HEK293 (cell line): ENCODE data around the gene NUP153.

ENCODE experiments used
- CTCF ChIA-PET: fragments of 350-600 bp; formaldehyde crosslinking; extraction: SDS; loops from one replicate; lab custom pipeline; 2021; ENCODE audit warnings: antibody characterized with exemption; lab: Yijun Ruan, JAX
- POLR2A ChIA-PET: fragments of 300-600 bp; formaldehyde crosslinking; extraction: SDS; loops from one replicate; lab custom pipeline; 2020; ENCODE audit warnings: antibody characterized with exemption, inconsistent platforms; lab: Yijun Ruan, JAX
- H3K27ac ChIP-seq: fragments of 200-500 bp; sonication (Bioruptor generic); 2 replicates; pipeline ENCODE4 v1.5.1; 2014; ENCODE audit warnings: low read depth, low read length, control low read depth, inconsistent platforms; ENCODE audit errors: extremely low read depth
- H3K36me3 ChIP-seq, 2 experiments: fragments of 200-500 bp in 1 of 2; sonication (Bioruptor generic) in 1 of 2; 1 replicate in 1 of 2; 2 replicates in 1 of 2; pipeline ENCODE4 v1.5.1; 2014 to 2017; ENCODE audit warnings: inconsistent platforms in 2 of 2, low read length in 2 of 2; ENCODE audit not compliant: control insufficient read depth in 2 of 2, insufficient read depth in 1 of 2
- H3K4me1 ChIP-seq: fragments of 200-500 bp; sonication (Bioruptor generic); 2 replicates; pipeline ENCODE4 v1.5.1; 2014; ENCODE audit warnings: mild to moderate bottlenecking, low read length, inconsistent platforms; ENCODE audit not compliant: control insufficient read depth, insufficient read depth
- H3K4me3 ChIP-seq: 2 replicates; pipeline ENCODE4 v1.5.1; 2011; ENCODE audit warnings: low read depth, mild to moderate bottlenecking, control low read depth, low read length, moderate library complexity
- H3K9me3 ChIP-seq: fragments of 200-500 bp; sonication (Bioruptor generic); 2 replicates; pipeline ENCODE4 v1.5.1; 2014; ENCODE audit warnings: low read depth, low read length, inconsistent platforms; ENCODE audit not compliant: control insufficient read depth, insufficient read depth
- GFI1B ChIP-seq: fragments of 450-650 bp; formaldehyde crosslinking; IDR thresholded peaks from 2 replicates; pipeline ENCODE4 v1.5.1; 2016; ENCODE audit warnings: missing biosample characterization, missing genetic modification characterization
- GLI4 ChIP-seq: fragments of 450-650 bp; formaldehyde crosslinking; IDR thresholded peaks from 2 replicates; pipeline ENCODE4 v1.5.1; 2016; ENCODE audit warnings: missing biosample characterization, missing genetic modification characterization
- TRIM28 ChIP-seq: IDR thresholded peaks from 2 replicates; pipeline ENCODE4 v1.6.1; 2011; ENCODE audit warnings: low read length, control low read depth, borderline replicate concordance
- ZBTB44 ChIP-seq: fragments of 450-650 bp; IDR thresholded peaks from 2 replicates; pipeline ENCODE4 v1.5.1; 2018; ENCODE audit warnings: missing biosample characterization, mild to moderate bottlenecking, missing genetic modification characterization
- ZBTB8A ChIP-seq: fragments of 450-650 bp; formaldehyde crosslinking; IDR thresholded peaks from 2 replicates; pipeline ENCODE4 v1.5.1; 2016; ENCODE audit warnings: missing biosample characterization, missing genetic modification characterization
- ZNF121 ChIP-seq: fragments of 450-650 bp; formaldehyde crosslinking; IDR thresholded peaks from 2 replicates; pipeline ENCODE4 v1.5.1; 2016; ENCODE audit warnings: missing biosample characterization, missing genetic modification characterization
- ZNF157 ChIP-seq: fragments of 450-650 bp; formaldehyde crosslinking; IDR thresholded peaks from 2 replicates; pipeline ENCODE4 v1.5.1; 2016; ENCODE audit warnings: missing biosample characterization, missing genetic modification characterization
- ZNF169 ChIP-seq: fragments of 450-650 bp; formaldehyde crosslinking; IDR thresholded peaks from 2 replicates; pipeline ENCODE4 v1.5.1; 2016; ENCODE audit warnings: missing biosample characterization, missing genetic modification characterization
- ZNF174 ChIP-seq: fragments of 450-650 bp; formaldehyde crosslinking; IDR thresholded peaks from 2 replicates; pipeline ENCODE4 v1.5.0; 2017; ENCODE audit warnings: missing biosample characterization, mild to moderate bottlenecking, missing genetic modification characterization
- ZNF248 ChIP-seq: fragments of 450-650 bp; formaldehyde crosslinking; IDR thresholded peaks from 2 replicates; pipeline ENCODE4 v1.5.1; 2017; ENCODE audit warnings: missing biosample characterization, missing genetic modification characterization
- ZNF280C ChIP-seq: fragments of 450-650 bp; formaldehyde crosslinking; IDR thresholded peaks from 2 replicates; pipeline ENCODE4 v1.5.1; 2016; ENCODE audit warnings: missing biosample characterization, missing genetic modification characterization
- ZNF302 ChIP-seq: fragments of 450-650 bp; formaldehyde crosslinking; IDR thresholded peaks from 2 replicates; pipeline ENCODE4 v1.5.1; 2016; ENCODE audit warnings: missing biosample characterization, missing genetic modification characterization, low read depth
- ZNF449 ChIP-seq: fragments of 450-650 bp; formaldehyde crosslinking; IDR thresholded peaks from 2 replicates; pipeline ENCODE4 v1.5.1; 2017; ENCODE audit warnings: missing biosample characterization, mild to moderate bottlenecking, missing genetic modification characterization, moderate library complexity
- ZNF548 ChIP-seq: fragments of 450-650 bp; formaldehyde crosslinking; IDR thresholded peaks from 2 replicates; pipeline ENCODE4 v1.5.1; 2016; ENCODE audit warnings: missing biosample characterization, missing genetic modification characterization
- ZNF560 ChIP-seq: fragments of 450-650 bp; formaldehyde crosslinking; IDR thresholded peaks from 2 replicates; pipeline ENCODE4 v1.5.1; 2017; ENCODE audit warnings: missing biosample characterization, missing genetic modification characterization, borderline replicate concordance
- ZNF645 ChIP-seq: fragments of 450-650 bp; formaldehyde crosslinking; IDR thresholded peaks from 2 replicates; pipeline ENCODE4; 2016; ENCODE audit warnings: missing biosample characterization, missing genetic modification characterization
- ZNF701 ChIP-seq: fragments of 450-650 bp; formaldehyde crosslinking; IDR thresholded peaks from 2 replicates; pipeline ENCODE4 v1.5.1; 2016; ENCODE audit warnings: missing biosample characterization, missing genetic modification characterization

NUP153 gene

GRCh38 chr6:17650656-17651309, 55.9 kb downstream of the NUP153 start:
- Histone ChIP-seq H3K4me3 (no peak overlapping the region), H3K4me1 (no peaks in the 10 kb centered on the region), H3K27ac (no peak overlapping the region), H3K36me3 (peaks cover 81 to 84% of the 10 kb centered on the region in 2 experiments), H3K9me3 (no peaks in the 10 kb centered on the region)
- POLR2A ChIA-PET, result interaction anchor here (0.5 to 0.6 kb wide), 2 partner anchors 54 to 856 kb away, joined by 3 to 5 read pairs; no protein-coding TSS in a partner anchor
- TF ChIP-seq ZNF174, result no peak
- no peak for TF ChIP-seq GFI1B
- TF ChIP-seq ZNF121 (tag by site-specific recombination), result 0 out of 2 replicates have a peak, but pooled peaks have one; percentile 50
- no peak for TF ChIP-seq ZNF449 (tag by site-specific recombination)
- CTCF ChIA-PET, result interaction anchor here (1.1 kb wide), 1 partner anchor 60 kb away, joined by 3 read pairs; no protein-coding TSS in a partner anchor

GRCh38 chr6:17648745-17649144, 58.0 kb downstream of the NUP153 start:
- no peak for TF ChIP-seq GLI4 (tag by site-specific recombination)

GRCh38 chr6:17640477-17640917, 66.2 kb downstream of the NUP153 start:
- no peak overlapping the region for H3K27ac ChIP-seq
- no peak overlapping the region for H3K4me3 ChIP-seq
- TF ChIP-seq ZNF645, result no peak
- no peak for TF ChIP-seq ZNF157 (tag by site-specific recombination)
- no peak for TF ChIP-seq ZBTB44
- no peak for TF ChIP-seq ZNF302
- no peak for TF ChIP-seq TRIM28
- TF ChIP-seq ZNF280C (tag by site-specific recombination), result no peak
- no peak for TF ChIP-seq ZNF560 (tag by site-specific recombination)
- TF ChIP-seq ZBTB8A, result no peak
- no peak for TF ChIP-seq ZNF548 (tag by site-specific recombination)
- no peak for TF ChIP-seq ZNF701
- TF ChIP-seq ZNF248 (tag by site-specific recombination), result no peak
- no peak for TF ChIP-seq ZNF169 (tag by site-specific recombination)
- TF ChIP-seq, all 188 proteins: peak for 0
- CTCF ChIA-PET, result no interaction called here
- POLR2A ChIA-PET, result no interaction called here
- Histone ChIP-seq H3K9me3 (no peaks in the 10 kb centered on the region), H3K4me1 (no peaks in the 10 kb centered on the region), H3K36me3 (peaks cover 68 to 97% of the 10 kb centered on the region in 2 experiments)

More at GRCh38 chr6:17648745-17649144, 58.0 kb downstream of the NUP153 start:
- Histone ChIP-seq H3K27ac (no peak overlapping the region), H3K9me3 (no peaks in the 10 kb centered on the region), H3K36me3 (peaks cover 85 to 89% of the 10 kb centered on the region in 2 experiments), H3K4me1 (no peaks in the 10 kb centered on the region), H3K4me3 (no peak overlapping the region)
- CTCF ChIA-PET, result interaction anchor here (0.6 to 1.0 kb wide), 2 partner anchors 157 to 399 kb away, joined by 3 to 7 read pairs; no protein-coding TSS in a partner anchor
- POLR2A ChIA-PET, result no interaction called here
